WERI-Rb-1 (cell line): ENCODE measurements around the gene IFT20.
A peak's percentile ranks its signal among the peaks of the same experiment; 100 is the strongest.

Source experiments
- DNase-seq: peaks from one replicate; pipeline ENCODE4 v3.0.0-alpha.2; 2020
- H3K27ac ChIP-seq: fragments of 250-450 bp; sonication (Bioruptor Pico); 2 replicates; pipeline ENCODE4 v1.5.1; 2020; ENCODE audit warnings: mild to moderate bottlenecking, moderate library complexity
- H3K27me3 ChIP-seq: fragments of 250-450 bp; sonication (Bioruptor Pico); 2 replicates; pipeline ENCODE4 v1.5.1; 2021; ENCODE audit warnings: mild to moderate bottlenecking, low read depth, moderate library complexity; ENCODE audit not compliant: insufficient read depth, severe bottlenecking
- H3K36me3 ChIP-seq: fragments of 250-450 bp; sonication (Bioruptor Pico); 2 replicates; pipeline ENCODE4 v1.5.1; 2020; ENCODE audit warnings: mild to moderate bottlenecking, moderate library complexity
- H3K4me3 ChIP-seq: 2 replicates; pipeline ENCODE4 v1.5.1; 2011; ENCODE audit warnings: low read depth, mild to moderate bottlenecking, control low read depth, low read length
- H3K9me3 ChIP-seq: fragments of 250-450 bp; sonication (Bioruptor Pico); 2 replicates; pipeline ENCODE4 v1.5.1; 2021; ENCODE audit warnings: mild to moderate bottlenecking, moderate library complexity; ENCODE audit not compliant: severe bottlenecking
- TF ChIP-seq, protein P1 (sequence below): IDR thresholded peaks from 2 replicates; pipeline ENCODE4 v1.5.1; 2011; ENCODE audit warnings: low read depth, mild to moderate bottlenecking, control low read depth, inconsistent platforms, low read length

IFT20 gene

DNA sequence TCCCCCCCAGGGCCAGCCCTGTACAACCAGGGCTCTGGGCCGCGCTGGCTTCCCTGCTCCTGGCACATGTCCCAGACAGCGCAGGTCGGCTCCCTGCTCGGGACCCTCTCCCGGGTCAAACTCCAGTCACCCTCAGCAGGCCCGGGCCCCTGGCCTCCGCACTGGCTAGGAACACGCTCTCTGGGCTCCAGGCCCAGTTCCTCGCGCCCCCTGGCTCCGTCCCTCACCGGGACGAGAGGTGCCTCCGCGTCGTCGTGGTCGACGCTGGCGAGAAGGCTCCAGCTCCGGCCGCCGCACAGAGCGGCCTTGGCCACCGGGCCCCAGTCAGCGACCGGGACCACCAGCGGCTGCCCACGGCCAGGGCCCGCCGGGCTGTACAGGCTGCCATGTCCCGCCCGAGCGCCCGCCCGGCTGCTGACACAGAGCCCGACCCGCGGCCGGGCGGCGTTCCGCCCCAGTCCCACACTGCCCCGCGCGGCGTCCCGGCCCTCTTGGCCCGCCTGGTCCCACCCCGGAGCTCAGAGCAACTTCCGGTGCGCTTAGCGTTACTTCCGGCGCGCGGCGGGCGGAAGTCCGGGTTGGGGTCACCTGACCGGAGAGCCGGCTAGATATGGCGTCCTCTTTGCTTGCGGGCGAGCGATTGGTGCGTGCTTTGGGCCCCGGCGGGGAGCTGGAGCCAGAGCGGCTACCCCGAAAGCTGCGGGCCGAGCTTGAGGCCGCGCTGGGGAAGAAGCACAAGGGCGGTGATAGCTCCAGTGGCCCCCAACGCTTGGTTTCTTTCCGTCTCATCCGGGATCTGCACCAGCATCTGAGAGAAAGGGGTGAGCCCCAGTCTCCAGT is 22.0 kb upstream of the IFT20 start, which contains the start of gene POLDIP2:
POLDIP2 (minus strand) TSS at position 467 of the 840 bp plus-strand sequence; CDS start at position 388, 79 bp downstream.
- Histone ChIP-seq H3K36me3 (peaks cover 62% of the 10 kb centered on the region), H3K27me3 (no peaks in the 10 kb centered on the region), H3K9me3 (no peaks in the 10 kb centered on the region), H3K27ac (peak within 1 kb of the TSS; percentile 92), H3K4me3 (peak within 1 kb of the TSS; percentile 80)
- DNase-seq = peak; percentile 95
- TF ChIP-seq, protein P1, sequence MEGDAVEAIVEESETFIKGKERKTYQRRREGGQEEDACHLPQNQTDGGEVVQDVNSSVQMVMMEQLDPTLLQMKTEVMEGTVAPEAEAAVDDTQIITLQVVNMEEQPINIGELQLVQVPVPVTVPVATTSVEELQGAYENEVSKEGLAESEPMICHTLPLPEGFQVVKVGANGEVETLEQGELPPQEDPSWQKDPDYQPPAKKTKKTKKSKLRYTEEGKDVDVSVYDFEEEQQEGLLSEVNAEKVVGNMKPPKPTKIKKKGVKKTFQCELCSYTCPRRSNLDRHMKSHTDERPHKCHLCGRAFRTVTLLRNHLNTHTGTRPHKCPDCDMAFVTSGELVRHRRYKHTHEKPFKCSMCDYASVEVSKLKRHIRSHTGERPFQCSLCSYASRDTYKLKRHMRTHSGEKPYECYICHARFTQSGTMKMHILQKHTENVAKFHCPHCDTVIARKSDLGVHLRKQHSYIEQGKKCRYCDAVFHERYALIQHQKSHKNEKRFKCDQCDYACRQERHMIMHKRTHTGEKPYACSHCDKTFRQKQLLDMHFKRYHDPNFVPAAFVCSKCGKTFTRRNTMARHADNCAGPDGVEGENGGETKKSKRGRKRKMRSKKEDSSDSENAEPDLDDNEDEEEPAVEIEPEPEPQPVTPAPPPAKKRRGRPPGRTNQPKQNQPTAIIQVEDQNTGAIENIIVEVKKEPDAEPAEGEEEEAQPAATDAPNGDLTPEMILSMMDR = no peak

GRCh38 chr17:28350271-28350670 is 15.0 kb upstream of the IFT20 start:
- TF ChIP-seq, protein P1 = no peak
- Histone ChIP-seq H3K36me3 (peaks cover 90% of the 10 kb centered on the region), H3K9me3 (no peaks in the 10 kb centered on the region), H3K4me3 (no peak overlapping the region), H3K27ac (no peak overlapping the region), H3K27me3 (no peaks in the 10 kb centered on the region)
- no peak for DNase-seq

- DNase-seq = no peak
- Histone ChIP-seq H3K9me3 (no peaks in the 10 kb centered on the region), H3K36me3 (peaks cover 88% of the 10 kb centered on the region), H3K4me3 (no peak overlapping the region), H3K27ac (no peak overlapping the region), H3K27me3 (no peaks in the 10 kb centered on the region)
- TF ChIP-seq, protein P1 = no peak
Observed at GRCh38 chr17:28348979-28349378, 13.7 kb upstream of the IFT20 start.

DNA sequence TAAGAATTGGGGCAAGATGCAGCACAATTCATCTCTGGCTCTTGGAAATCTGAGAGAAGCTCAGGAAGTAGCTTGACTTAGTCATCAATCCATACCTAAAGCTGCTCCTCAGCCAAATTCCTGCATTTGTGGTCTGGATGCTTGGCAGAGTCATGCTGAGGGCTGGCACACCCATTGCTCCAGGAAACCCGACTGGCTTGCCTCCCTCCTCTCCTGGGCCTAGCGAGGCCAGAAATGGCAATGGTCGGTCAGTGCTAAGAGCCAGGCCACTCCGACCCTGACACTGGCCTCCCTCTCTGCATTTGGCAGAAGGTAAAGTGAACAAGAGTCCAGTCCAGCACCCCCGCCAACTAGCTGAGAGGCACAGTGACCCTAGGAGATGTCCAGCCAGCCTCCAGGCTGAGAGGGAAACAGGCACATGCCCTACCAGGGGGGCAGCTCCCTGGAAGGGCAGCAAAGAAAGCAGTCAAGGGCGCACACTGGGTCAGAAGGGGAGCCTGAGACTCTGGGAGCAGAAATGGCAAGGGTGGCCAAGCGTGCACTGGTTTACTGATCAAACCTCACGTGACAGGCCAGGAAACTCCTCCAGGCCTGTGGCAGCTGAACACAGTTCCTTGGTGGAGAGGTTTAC is 12.1 kb upstream of the IFT20 start:
- H3K4me3 ChIP-seq = no peak overlapping the region
- H3K27me3 ChIP-seq = no peaks in the 10 kb centered on the region
- no peak for DNase-seq
- H3K27ac ChIP-seq = no peak overlapping the region
- H3K9me3 ChIP-seq = no peaks in the 10 kb centered on the region
- H3K36me3 ChIP-seq = peaks cover 84% of the 10 kb centered on the region
- TF ChIP-seq, protein P1 = no peak

GRCh38 chr17:28346746-28347246 is 11.5 kb upstream of the IFT20 start:
- Histone ChIP-seq H3K4me3 (no peak overlapping the region), H3K36me3 (peaks cover 85% of the 10 kb centered on the region), H3K27ac (no peak overlapping the region), H3K9me3 (no peaks in the 10 kb centered on the region), H3K27me3 (no peaks in the 10 kb centered on the region)
- TF ChIP-seq, protein P1 = peak; percentile 29; the same call in 1 of the 2 replicates
- peak; percentile 37 for DNase-seq
